HEK293 (cell line): ENCODE results near the gene METTL26.

ENCODE experiments used
- FEZF1 ChIP-seq: fragments of 450-650 bp; formaldehyde crosslinking; IDR thresholded peaks from 2 replicates; pipeline ENCODE4 v1.5.1; 2016; ENCODE audit warnings: missing biosample characterization, missing genetic modification characterization
- IKZF3 ChIP-seq: fragments of 450-650 bp; IDR thresholded peaks from 2 replicates; pipeline ENCODE4 v1.5.0; 2018; ENCODE audit warnings: missing biosample characterization, mild to moderate bottlenecking, missing genetic modification characterization, moderate library complexity
- MZF1 ChIP-seq: fragments of 450-650 bp; formaldehyde crosslinking; IDR thresholded peaks from 2 replicates; pipeline ENCODE4 v1.5.1; 2017; ENCODE audit warnings: missing biosample characterization, missing genetic modification characterization, borderline replicate concordance
- OSR2 ChIP-seq: fragments of 450-650 bp; formaldehyde crosslinking; IDR thresholded peaks from 2 replicates; pipeline ENCODE4 v1.5.1; 2016; ENCODE audit warnings: missing biosample characterization, missing genetic modification characterization
- ZFHX2 ChIP-seq: fragments of 450-650 bp; formaldehyde crosslinking; conservative IDR thresholded peaks from 2 replicates; pipeline ENCODE4 v1.5.1; 2016; ENCODE audit warnings: missing biosample characterization, missing genetic modification characterization
- ZNF10 ChIP-seq: fragments of 450-650 bp; formaldehyde crosslinking; IDR thresholded peaks from 2 replicates; pipeline ENCODE4 v1.5.1; 2017; ENCODE audit warnings: missing biosample characterization, missing genetic modification characterization
- ZNF132 ChIP-seq: fragments of 450-650 bp; formaldehyde crosslinking; IDR thresholded peaks from 2 replicates; pipeline ENCODE4 v1.5.1; 2017; ENCODE audit warnings: missing biosample characterization, missing genetic modification characterization, borderline replicate concordance
- ZNF175 ChIP-seq: fragments of 450-650 bp; formaldehyde crosslinking; IDR thresholded peaks from 2 replicates; pipeline ENCODE4 v1.5.1; 2016; ENCODE audit warnings: missing biosample characterization, missing genetic modification characterization
- ZNF202 ChIP-seq: fragments of 450-650 bp; formaldehyde crosslinking; IDR thresholded peaks from 2 replicates; pipeline ENCODE4 v1.5.1; 2016; ENCODE audit warnings: missing biosample characterization, missing genetic modification characterization, borderline replicate concordance
- ZNF335 ChIP-seq: fragments of 450-650 bp; formaldehyde crosslinking; conservative IDR thresholded peaks from 2 replicates; pipeline ENCODE4 v1.5.1; 2016; ENCODE audit warnings: missing biosample characterization, missing genetic modification characterization
- ZNF433 ChIP-seq: fragments of 450-650 bp; formaldehyde crosslinking; IDR thresholded peaks from 2 replicates; pipeline ENCODE4 v1.5.1; 2016; ENCODE audit warnings: missing biosample characterization, missing genetic modification characterization, low read depth
- ZNF549 ChIP-seq: fragments of 450-650 bp; IDR thresholded peaks from 2 replicates; pipeline ENCODE4 v1.5.1; 2018; ENCODE audit warnings: missing biosample characterization, missing genetic modification characterization, mild to moderate bottlenecking, inconsistent platforms, moderate library complexity
- ZNF658 ChIP-seq: fragments of 450-650 bp; formaldehyde crosslinking; IDR thresholded peaks from 2 replicates; pipeline ENCODE4; 2016; ENCODE audit warnings: missing biosample characterization, missing genetic modification characterization
- TF ChIP-seq, protein P1 (sequence below): fragments of 450-650 bp; formaldehyde crosslinking; IDR thresholded peaks from 2 replicates; pipeline ENCODE4 v1.5.1; 2016; ENCODE audit warnings: missing biosample characterization, missing genetic modification characterization
- TF ChIP-seq, protein P2 (sequence below): fragments of 450-650 bp; formaldehyde crosslinking; IDR thresholded peaks from 2 replicates; pipeline ENCODE4 v1.5.1; 2016; ENCODE audit warnings: missing biosample characterization, missing genetic modification characterization
- TF ChIP-seq, protein P3 (sequence below): fragments of 450-650 bp; formaldehyde crosslinking; IDR thresholded peaks from 2 replicates; pipeline ENCODE4; 2016; ENCODE audit warnings: missing biosample characterization, missing genetic modification characterization
- TF ChIP-seq, protein P4 (sequence below): sonication (generic); formaldehyde crosslinking; IDR thresholded peaks from 2 replicates; pipeline ENCODE4 v1.8.1; 2022; ENCODE audit warnings: mild to moderate bottlenecking, moderate library complexity, missing genetic modification reagents
- TF ChIP-seq, protein P5 (sequence below): fragments of 450-650 bp; formaldehyde crosslinking; IDR thresholded peaks from 2 replicates; pipeline ENCODE4 v1.5.1; 2016; ENCODE audit warnings: missing biosample characterization, missing genetic modification characterization
- TF ChIP-seq, protein P6 (sequence below): fragments of 450-650 bp; formaldehyde crosslinking; conservative IDR thresholded peaks from 2 replicates; pipeline ENCODE4 v1.5.1; 2016; ENCODE audit warnings: low read depth, missing biosample characterization, missing genetic modification characterization
- TF ChIP-seq, protein P7 (sequence below): fragments of 450-650 bp; formaldehyde crosslinking; IDR thresholded peaks from 2 replicates; pipeline ENCODE4 v1.5.1; 2016; ENCODE audit warnings: missing biosample characterization, missing genetic modification characterization
- TF ChIP-seq, protein P8 (sequence below): fragments of 450-650 bp; formaldehyde crosslinking; IDR thresholded peaks from 2 replicates; pipeline ENCODE4 v1.5.1; 2016; ENCODE audit warnings: missing biosample characterization, missing genetic modification characterization

The METTL26 gene

DNA sequence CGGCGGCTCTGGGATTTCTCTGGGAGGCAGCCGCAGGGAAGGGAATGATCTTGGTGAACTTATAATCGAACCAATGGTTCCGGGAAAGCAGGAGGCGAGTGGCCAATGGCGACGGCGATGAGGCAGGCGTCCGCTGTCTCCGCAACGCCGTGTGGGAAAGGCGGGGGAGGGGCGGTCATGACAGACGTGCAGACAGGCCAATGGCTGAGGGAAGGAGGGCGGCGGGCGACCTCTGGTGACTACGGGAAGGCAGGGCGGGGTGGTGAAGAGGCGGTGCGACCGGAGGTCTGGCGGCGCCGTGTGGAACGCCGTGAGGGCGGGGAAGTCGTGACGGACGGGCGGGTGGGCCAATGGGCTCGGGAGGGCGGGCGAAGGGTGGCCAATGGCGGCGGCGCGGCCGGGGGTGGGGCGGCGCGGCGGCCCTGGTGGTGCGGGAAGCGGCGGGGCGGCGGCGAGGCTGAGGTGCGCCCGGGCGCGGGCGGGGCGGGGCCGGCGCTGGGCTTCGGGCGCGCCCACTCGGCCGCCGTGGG is 46.4 kb downstream of the METTL26 start, which contains the start of gene RAB40C (continued):
- TF ChIP-seq, protein P1, sequence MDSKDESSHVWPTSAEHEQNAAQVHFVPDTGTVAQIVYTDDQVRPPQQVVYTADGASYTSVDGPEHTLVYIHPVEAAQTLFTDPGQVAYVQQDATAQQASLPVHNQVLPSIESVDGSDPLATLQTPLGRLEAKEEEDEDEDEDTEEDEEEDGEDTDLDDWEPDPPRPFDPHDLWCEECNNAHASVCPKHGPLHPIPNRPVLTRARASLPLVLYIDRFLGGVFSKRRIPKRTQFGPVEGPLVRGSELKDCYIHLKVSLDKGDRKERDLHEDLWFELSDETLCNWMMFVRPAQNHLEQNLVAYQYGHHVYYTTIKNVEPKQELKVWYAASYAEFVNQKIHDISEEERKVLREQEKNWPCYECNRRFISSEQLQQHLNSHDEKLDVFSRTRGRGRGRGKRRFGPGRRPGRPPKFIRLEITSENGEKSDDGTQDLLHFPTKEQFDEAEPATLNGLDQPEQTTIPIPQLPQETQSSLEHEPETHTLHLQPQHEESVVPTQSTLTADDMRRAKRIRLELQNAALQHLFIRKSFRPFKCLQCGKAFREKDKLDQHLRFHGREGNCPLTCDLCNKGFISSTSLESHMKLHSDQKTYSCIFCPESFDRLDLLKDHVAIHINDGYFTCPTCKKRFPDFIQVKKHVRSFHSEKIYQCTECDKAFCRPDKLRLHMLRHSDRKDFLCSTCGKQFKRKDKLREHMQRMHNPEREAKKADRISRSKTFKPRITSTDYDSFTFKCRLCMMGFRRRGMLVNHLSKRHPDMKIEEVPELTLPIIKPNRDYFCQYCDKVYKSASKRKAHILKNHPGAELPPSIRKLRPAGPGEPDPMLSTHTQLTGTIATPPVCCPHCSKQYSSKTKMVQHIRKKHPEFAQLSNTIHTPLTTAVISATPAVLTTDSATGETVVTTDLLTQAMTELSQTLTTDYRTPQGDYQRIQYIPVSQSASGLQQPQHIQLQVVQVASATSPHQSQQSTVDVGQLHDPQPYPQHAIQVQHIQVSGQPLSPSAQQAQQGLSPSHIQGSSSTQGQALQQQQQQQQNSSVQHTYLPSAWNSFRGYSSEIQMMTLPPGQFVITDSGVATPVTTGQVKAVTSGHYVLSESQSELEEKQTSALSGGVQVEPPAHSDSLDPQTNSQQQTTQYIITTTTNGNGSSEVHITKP (tag by site-specific recombination), result peak; percentile 96
- TF ChIP-seq ZNF549 (tag by site-specific recombination) (no peak), MZF1 (tag by site-specific recombination) (no peak), ZFHX2 (peak; percentile 93), ZNF175 (tag by site-specific recombination) (no peak), ZNF132 (tag by site-specific recombination) (no peak), ZNF433 (tag by site-specific recombination) (no peak), OSR2 (tag by site-specific recombination) (no peak), ZNF10 (tag by site-specific recombination) (no peak), ZNF335 (tag by site-specific recombination) (peak; percentile 94), IKZF3 (tag by site-specific recombination) (peak; percentile 82), FEZF1 (tag by site-specific recombination) (no peak), ZNF202 (tag by site-specific recombination) (no peak), ZNF658 (tag by site-specific recombination) (no peak)
- TF ChIP-seq, protein P2, sequence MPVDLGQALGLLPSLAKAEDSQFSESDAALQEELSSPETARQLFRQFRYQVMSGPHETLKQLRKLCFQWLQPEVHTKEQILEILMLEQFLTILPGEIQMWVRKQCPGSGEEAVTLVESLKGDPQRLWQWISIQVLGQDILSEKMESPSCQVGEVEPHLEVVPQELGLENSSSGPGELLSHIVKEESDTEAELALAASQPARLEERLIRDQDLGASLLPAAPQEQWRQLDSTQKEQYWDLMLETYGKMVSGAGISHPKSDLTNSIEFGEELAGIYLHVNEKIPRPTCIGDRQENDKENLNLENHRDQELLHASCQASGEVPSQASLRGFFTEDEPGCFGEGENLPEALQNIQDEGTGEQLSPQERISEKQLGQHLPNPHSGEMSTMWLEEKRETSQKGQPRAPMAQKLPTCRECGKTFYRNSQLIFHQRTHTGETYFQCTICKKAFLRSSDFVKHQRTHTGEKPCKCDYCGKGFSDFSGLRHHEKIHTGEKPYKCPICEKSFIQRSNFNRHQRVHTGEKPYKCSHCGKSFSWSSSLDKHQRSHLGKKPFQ (tag by site-specific recombination), result no peak
- TF ChIP-seq, protein P3, sequence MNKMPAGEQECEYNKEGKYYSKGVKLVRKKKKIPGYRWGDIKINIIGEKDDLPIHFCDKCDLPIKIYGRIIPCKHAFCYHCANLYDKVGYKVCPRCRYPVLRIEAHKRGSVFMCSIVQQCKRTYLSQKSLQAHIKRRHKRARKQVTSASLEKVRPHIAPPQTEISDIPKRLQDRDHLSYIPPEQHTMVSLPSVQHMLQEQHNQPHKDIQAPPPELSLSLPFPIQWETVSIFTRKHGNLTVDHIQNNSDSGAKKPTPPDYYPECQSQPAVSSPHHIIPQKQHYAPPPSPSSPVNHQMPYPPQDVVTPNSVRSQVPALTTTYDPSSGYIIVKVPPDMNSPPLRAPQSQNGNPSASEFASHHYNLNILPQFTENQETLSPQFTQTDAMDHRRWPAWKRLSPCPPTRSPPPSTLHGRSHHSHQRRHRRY (tag by site-specific recombination), result no peak
- TF ChIP-seq, protein P4, sequence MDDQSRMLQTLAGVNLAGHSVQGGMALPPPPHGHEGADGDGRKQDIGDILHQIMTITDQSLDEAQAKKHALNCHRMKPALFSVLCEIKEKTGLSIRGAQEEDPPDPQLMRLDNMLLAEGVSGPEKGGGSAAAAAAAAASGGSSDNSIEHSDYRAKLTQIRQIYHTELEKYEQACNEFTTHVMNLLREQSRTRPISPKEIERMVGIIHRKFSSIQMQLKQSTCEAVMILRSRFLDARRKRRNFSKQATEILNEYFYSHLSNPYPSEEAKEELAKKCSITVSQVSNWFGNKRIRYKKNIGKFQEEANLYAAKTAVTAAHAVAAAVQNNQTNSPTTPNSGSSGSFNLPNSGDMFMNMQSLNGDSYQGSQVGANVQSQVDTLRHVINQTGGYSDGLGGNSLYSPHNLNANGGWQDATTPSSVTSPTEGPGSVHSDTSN (CRISPR knock-in tag), result peak; percentile 98
- TF ChIP-seq, protein P5, sequence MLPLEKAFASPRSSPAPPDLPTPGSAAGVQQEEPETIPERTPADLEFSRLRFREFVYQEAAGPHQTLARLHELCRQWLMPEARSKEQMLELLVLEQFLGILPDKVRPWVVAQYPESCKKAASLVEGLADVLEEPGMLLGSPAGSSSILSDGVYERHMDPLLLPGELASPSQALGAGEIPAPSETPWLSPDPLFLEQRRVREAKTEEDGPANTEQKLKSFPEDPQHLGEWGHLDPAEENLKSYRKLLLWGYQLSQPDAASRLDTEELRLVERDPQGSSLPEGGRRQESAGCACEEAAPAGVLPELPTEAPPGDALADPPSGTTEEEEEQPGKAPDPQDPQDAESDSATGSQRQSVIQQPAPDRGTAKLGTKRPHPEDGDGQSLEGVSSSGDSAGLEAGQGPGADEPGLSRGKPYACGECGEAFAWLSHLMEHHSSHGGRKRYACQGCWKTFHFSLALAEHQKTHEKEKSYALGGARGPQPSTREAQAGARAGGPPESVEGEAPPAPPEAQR, result no peak
- TF ChIP-seq, protein P6, sequence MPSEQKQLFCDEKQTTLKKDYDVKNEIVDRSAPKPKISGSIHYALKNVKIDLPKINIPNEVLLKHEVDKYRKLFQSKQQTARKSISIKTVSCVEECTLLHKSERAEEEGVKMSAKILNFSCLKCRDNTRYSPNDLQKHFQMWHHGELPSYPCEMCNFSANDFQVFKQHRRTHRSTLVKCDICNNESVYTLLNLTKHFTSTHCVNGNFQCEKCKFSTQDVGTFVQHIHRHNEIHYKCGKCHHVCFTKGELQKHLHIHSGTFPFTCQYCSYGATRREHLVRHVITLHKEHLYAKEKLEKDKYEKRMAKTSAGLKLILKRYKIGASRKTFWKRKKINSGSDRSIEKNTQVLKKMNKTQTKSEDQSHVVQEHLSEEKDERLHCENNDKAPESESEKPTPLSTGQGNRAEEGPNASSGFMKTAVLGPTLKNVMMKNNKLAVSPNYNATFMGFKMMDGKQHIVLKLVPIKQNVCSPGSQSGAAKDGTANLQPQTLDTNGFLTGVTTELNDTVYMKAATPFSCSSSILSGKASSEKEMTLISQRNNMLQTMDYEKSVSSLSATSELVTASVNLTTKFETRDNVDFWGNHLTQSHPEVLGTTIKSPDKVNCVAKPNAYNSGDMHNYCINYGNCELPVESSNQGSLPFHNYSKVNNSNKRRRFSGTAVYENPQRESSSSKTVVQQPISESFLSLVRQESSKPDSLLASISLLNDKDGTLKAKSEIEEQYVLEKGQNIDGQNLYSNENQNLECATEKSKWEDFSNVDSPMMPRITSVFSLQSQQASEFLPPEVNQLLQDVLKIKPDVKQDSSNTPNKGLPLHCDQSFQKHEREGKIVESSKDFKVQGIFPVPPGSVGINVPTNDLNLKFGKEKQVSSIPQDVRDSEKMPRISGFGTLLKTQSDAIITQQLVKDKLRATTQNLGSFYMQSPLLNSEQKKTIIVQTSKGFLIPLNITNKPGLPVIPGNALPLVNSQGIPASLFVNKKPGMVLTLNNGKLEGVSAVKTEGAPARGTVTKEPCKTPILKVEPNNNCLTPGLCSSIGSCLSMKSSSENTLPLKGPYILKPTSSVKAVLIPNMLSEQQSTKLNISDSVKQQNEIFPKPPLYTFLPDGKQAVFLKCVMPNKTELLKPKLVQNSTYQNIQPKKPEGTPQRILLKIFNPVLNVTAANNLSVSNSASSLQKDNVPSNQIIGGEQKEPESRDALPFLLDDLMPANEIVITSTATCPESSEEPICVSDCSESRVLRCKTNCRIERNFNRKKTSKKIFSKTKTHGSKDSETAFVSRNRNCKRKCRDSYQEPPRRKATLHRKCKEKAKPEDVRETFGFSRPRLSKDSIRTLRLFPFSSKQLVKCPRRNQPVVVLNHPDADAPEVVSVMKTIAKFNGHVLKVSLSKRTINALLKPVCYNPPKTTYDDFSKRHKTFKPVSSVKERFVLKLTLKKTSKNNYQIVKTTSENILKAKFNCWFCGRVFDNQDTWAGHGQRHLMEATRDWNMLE (tag by site-specific recombination), result no peak
- TF ChIP-seq, protein P7, sequence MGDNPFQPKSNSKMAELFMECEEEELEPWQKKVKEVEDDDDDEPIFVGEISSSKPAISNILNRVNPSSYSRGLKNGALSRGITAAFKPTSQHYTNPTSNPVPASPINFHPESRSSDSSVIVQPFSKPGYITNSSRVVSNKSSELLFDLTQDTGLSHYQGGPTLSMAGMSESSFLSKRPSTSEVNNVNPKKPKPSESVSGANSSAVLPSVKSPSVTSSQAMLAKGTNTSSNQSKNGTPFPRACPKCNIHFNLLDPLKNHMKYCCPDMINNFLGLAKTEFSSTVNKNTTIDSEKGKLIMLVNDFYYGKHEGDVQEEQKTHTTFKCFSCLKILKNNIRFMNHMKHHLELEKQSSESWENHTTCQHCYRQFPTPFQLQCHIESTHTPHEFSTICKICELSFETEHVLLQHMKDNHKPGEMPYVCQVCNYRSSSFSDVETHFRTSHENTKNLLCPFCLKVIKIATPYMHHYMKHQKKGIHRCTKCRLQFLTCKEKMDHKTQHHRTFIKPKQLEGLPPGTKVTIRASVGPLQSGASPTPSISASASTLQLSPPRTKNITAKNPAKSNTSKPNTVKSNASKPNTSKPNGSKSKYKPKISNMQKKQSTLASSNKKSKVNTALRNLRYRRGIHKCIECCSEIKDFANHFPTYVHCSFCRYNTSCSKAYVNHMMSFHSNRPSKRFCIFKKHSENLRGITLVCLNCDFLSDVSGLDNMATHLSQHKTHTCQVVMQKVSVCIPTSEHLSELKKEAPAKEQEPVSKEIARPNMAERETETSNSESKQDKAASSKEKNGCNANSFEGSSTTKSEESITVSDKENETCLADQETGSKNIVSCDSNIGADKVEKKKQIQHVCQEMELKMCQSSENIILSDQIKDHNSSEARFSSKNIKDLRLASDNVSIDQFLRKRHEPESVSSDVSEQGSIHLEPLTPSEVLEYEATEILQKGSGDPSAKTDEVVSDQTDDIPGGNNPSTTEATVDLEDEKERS, result no peak
- TF ChIP-seq, protein P8, sequence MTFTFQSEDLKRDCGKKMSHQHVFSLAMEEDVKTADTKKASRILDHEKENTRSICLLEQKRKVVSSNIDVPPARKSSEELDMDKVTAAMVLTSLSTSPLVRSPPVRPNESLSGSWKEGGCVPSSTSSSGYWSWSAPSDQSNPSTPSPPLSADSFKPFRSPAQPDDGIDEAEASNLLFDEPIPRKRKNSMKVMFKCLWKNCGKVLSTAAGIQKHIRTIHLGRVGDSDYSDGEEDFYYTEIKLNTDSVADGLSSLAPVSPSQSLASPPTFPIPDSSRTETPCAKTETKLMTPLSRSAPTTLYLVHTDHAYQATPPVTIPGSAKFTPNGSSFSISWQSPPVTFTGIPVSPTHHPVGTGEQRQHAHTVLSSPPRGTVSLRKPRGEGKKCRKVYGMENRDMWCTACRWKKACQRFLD (tag by site-specific recombination), result no peak
